Measurements from ENCODE around the gene ATAD3C. TPM values are rescaled to one million over a fixed set of nuclear protein-coding genes. Genes with fewer than 3 reads are reported as not detected.
"Not testable (repeated sequence)": the region's sequence is repeated elsewhere in the genome, so short reads cannot be mapped to it uniquely, and the experiment has no call there.

ATAD3C gene
- polyA plus RNA-seq, 2 donors = 1.8 to 2.1 TPM

- 81 to 87% methylated on average over 15 to 19 of the region's 21 CpGs for WGBS, 2 donors
- H3K4me3 ChIP-seq (ENCODE audit: low read depth in 1 of 2, low read length in 2 of 2); H3K27ac ChIP-seq (ENCODE audit: low read depth in 2 of 2, low read length in 1 of 2); H3K27me3 ChIP-seq (ENCODE audit: control insufficient read depth in 1 of 2, insufficient read depth in 2 of 2, low read length in 2 of 2); H3K9me3 ChIP-seq (ENCODE audit: control insufficient read depth in 2 of 2, insufficient read depth in 1 of 2, low read depth in 1 of 2, low read length in 1 of 2); H3K4me1 ChIP-seq (ENCODE audit: control insufficient read depth in 2 of 2, insufficient read depth in 2 of 2, low read length in 1 of 2); H3K36me3 ChIP-seq (ENCODE audit: control insufficient read depth in 2 of 2, insufficient read depth in 2 of 2, low read length in 1 of 2): not testable (repeated sequence)
Measured at GRCh38 chr1:1509465-1509850, 60.0 kb downstream of the ATAD3C start.

- Histone ChIP-seq H3K27me3 (ENCODE audit: control insufficient read depth in 1 of 2, insufficient read depth in 2 of 2, low read length in 2 of 2) (no peaks in the 10 kb centered on the region), H3K36me3 (ENCODE audit: control insufficient read depth in 2 of 2, insufficient read depth in 2 of 2, low read length in 1 of 2) (no peaks in the 10 kb centered on the region), H3K4me3 (ENCODE audit: low read depth in 1 of 2, low read length in 2 of 2) (peak overlapping the region; percentile 81 to 87), H3K27ac (ENCODE audit: low read depth in 2 of 2, low read length in 1 of 2) (peak overlapping the region; percentile 95 to 99), H3K9me3 (ENCODE audit: control insufficient read depth in 2 of 2, insufficient read depth in 1 of 2, low read depth in 1 of 2, low read length in 1 of 2) (no peaks in the 10 kb centered on the region), H3K4me1 (ENCODE audit: control insufficient read depth in 2 of 2, insufficient read depth in 2 of 2, low read length in 1 of 2) (no peaks in the 10 kb centered on the region)
- 11 to 15% methylated on average over 17 of the region's 17 CpGs for WGBS, 2 donors
Measured at GRCh38 chr1:1510912-1511532, 61.5 kb downstream of the ATAD3C start.

- no peaks in the 10 kb centered on the region for H3K9me3 ChIP-seq (ENCODE audit: control insufficient read depth in 2 of 2, insufficient read depth in 1 of 2, low read depth in 1 of 2, low read length in 1 of 2)
- H3K27ac ChIP-seq (ENCODE audit: low read depth in 2 of 2, low read length in 1 of 2) = peak within 1 kb of the TSS; percentile 95 to 99
- 0 to 1% methylated on average over 93 to 99 of the region's 99 CpGs for WGBS, 2 donors
- H3K27me3 ChIP-seq (ENCODE audit: control insufficient read depth in 1 of 2, insufficient read depth in 2 of 2, low read length in 2 of 2) = no peaks in the 10 kb centered on the region
- H3K36me3 ChIP-seq (ENCODE audit: control insufficient read depth in 2 of 2, insufficient read depth in 2 of 2, low read length in 1 of 2) = no peaks in the 10 kb centered on the region
- H3K4me3 ChIP-seq (ENCODE audit: low read depth in 1 of 2, low read length in 2 of 2) = peak within 1 kb of the TSS; percentile 81 to 87
- H3K4me1 ChIP-seq (ENCODE audit: control insufficient read depth in 2 of 2, insufficient read depth in 2 of 2, low read length in 1 of 2) = no peaks in the 10 kb centered on the region
Measured at GRCh38 chr1:1511533-1512285, 62.2 kb downstream of the ATAD3C start, which contains the start of gene ATAD3A. ATAD3A (plus strand) TSS chr1:1512162; CDS start chr1:1512269, 107 bp downstream.

- H3K4me1 ChIP-seq (ENCODE audit: control insufficient read depth in 2 of 2, insufficient read depth in 2 of 2, low read length in 1 of 2); H3K9me3 ChIP-seq (ENCODE audit: control insufficient read depth in 2 of 2, insufficient read depth in 1 of 2, low read depth in 1 of 2, low read length in 1 of 2); H3K27me3 ChIP-seq (ENCODE audit: control insufficient read depth in 1 of 2, insufficient read depth in 2 of 2, low read length in 2 of 2); H3K36me3 ChIP-seq (ENCODE audit: control insufficient read depth in 2 of 2, insufficient read depth in 2 of 2, low read length in 1 of 2): not testable (repeated sequence)
- Histone ChIP-seq H3K27ac (ENCODE audit: low read depth in 2 of 2, low read length in 1 of 2) (peak overlapping the region in 1 of 2 donors; percentile 78), H3K4me3 (ENCODE audit: low read depth in 1 of 2, low read length in 2 of 2) (peak overlapping the region; percentile 81 to 87)
- 0% methylated on average over 39 to 48 of the region's 52 CpGs for WGBS, 2 donors
Measured at GRCh38 chr1:1512425-1512824, 62.9 kb downstream of the ATAD3C start.

- not testable (repeated sequence) for H3K27me3 ChIP-seq (ENCODE audit: control insufficient read depth in 1 of 2, insufficient read depth in 2 of 2, low read length in 2 of 2); H3K4me3 ChIP-seq (ENCODE audit: low read depth in 1 of 2, low read length in 2 of 2); H3K27ac ChIP-seq (ENCODE audit: low read depth in 2 of 2, low read length in 1 of 2); H3K9me3 ChIP-seq (ENCODE audit: control insufficient read depth in 2 of 2, insufficient read depth in 1 of 2, low read depth in 1 of 2, low read length in 1 of 2); H3K4me1 ChIP-seq (ENCODE audit: control insufficient read depth in 2 of 2, insufficient read depth in 2 of 2, low read length in 1 of 2); H3K36me3 ChIP-seq (ENCODE audit: control insufficient read depth in 2 of 2, insufficient read depth in 2 of 2, low read length in 1 of 2)
- 77 to 78% methylated on average over 14 to 17 of the region's 18 CpGs for WGBS, 2 donors
Measured at GRCh38 chr1:1513675-1514074, 64.2 kb downstream of the ATAD3C start.

GRCh38 chr1:1514376-1514775 is 64.9 kb downstream of the ATAD3C start:
- not testable (repeated sequence) for H3K27ac ChIP-seq (ENCODE audit: low read depth in 2 of 2, low read length in 1 of 2); H3K27me3 ChIP-seq (ENCODE audit: control insufficient read depth in 1 of 2, insufficient read depth in 2 of 2, low read length in 2 of 2); H3K9me3 ChIP-seq (ENCODE audit: control insufficient read depth in 2 of 2, insufficient read depth in 1 of 2, low read depth in 1 of 2, low read length in 1 of 2); H3K4me1 ChIP-seq (ENCODE audit: control insufficient read depth in 2 of 2, insufficient read depth in 2 of 2, low read length in 1 of 2); H3K4me3 ChIP-seq (ENCODE audit: low read depth in 1 of 2, low read length in 2 of 2)
- WGBS, 2 donors = 76 to 77% methylated on average over 11 to 14 of the region's 16 CpGs
- peaks cover 0 to 13% of the 10 kb centered on the region in 2 donors for H3K36me3 ChIP-seq (ENCODE audit: control insufficient read depth in 2 of 2, insufficient read depth in 2 of 2, low read length in 1 of 2)

- WGBS, 2 donors = 88 to 89% methylated on average over 14 of the region's 14 CpGs
- H3K27ac ChIP-seq (ENCODE audit: low read depth in 2 of 2, low read length in 1 of 2) = not testable (repeated sequence)
Measured at GRCh38 chr1:1516923-1517322, 67.4 kb downstream of the ATAD3C start.

GRCh38 chr1:1517973-1518620 is 68.6 kb downstream of the ATAD3C start:
- H3K9me3 ChIP-seq (ENCODE audit: control insufficient read depth in 2 of 2, insufficient read depth in 1 of 2, low read depth in 1 of 2, low read length in 1 of 2) = no peaks in the 10 kb centered on the region
- 93 to 94% methylated on average over 22 to 28 of the region's 28 CpGs for WGBS, 2 donors
- peaks cover 0 to 31% of the 10 kb centered on the region in 2 donors for H3K36me3 ChIP-seq (ENCODE audit: control insufficient read depth in 2 of 2, insufficient read depth in 2 of 2, low read length in 1 of 2)
- H3K27ac ChIP-seq (ENCODE audit: low read depth in 2 of 2, low read length in 1 of 2) = no peak overlapping the region
- no peaks in the 10 kb centered on the region for H3K4me1 ChIP-seq (ENCODE audit: control insufficient read depth in 2 of 2, insufficient read depth in 2 of 2, low read length in 1 of 2)
- H3K27me3 ChIP-seq (ENCODE audit: control insufficient read depth in 1 of 2, insufficient read depth in 2 of 2, low read length in 2 of 2) = no peaks in the 10 kb centered on the region
- no peak overlapping the region for H3K4me3 ChIP-seq (ENCODE audit: low read depth in 1 of 2, low read length in 2 of 2)

More at GRCh38 chr1:1516923-1517322, 67.4 kb downstream of the ATAD3C start:
- not testable (repeated sequence) for H3K9me3 ChIP-seq (ENCODE audit: control insufficient read depth in 2 of 2, insufficient read depth in 1 of 2, low read depth in 1 of 2, low read length in 1 of 2); H3K27me3 ChIP-seq (ENCODE audit: control insufficient read depth in 1 of 2, insufficient read depth in 2 of 2, low read length in 2 of 2); H3K4me3 ChIP-seq (ENCODE audit: low read depth in 1 of 2, low read length in 2 of 2); H3K4me1 ChIP-seq (ENCODE audit: control insufficient read depth in 2 of 2, insufficient read depth in 2 of 2, low read length in 1 of 2)
- H3K36me3 ChIP-seq (ENCODE audit: control insufficient read depth in 2 of 2, insufficient read depth in 2 of 2, low read length in 1 of 2) = peaks cover 0 to 25% of the 10 kb centered on the region in 2 donors

GRCh38 chr1:1518621-1519007 is 69.1 kb downstream of the ATAD3C start:
- peaks cover 0 to 35% of the 10 kb centered on the region in 2 donors for H3K36me3 ChIP-seq (ENCODE audit: control insufficient read depth in 2 of 2, insufficient read depth in 2 of 2, low read length in 1 of 2)
- not testable (repeated sequence) for H3K4me3 ChIP-seq (ENCODE audit: low read depth in 1 of 2, low read length in 2 of 2); H3K9me3 ChIP-seq (ENCODE audit: control insufficient read depth in 2 of 2, insufficient read depth in 1 of 2, low read depth in 1 of 2, low read length in 1 of 2); H3K27me3 ChIP-seq (ENCODE audit: control insufficient read depth in 1 of 2, insufficient read depth in 2 of 2, low read length in 2 of 2); H3K4me1 ChIP-seq (ENCODE audit: control insufficient read depth in 2 of 2, insufficient read depth in 2 of 2, low read length in 1 of 2); H3K27ac ChIP-seq (ENCODE audit: low read depth in 2 of 2, low read length in 1 of 2)
- 89 to 91% methylated on average over 15 to 19 of the region's 19 CpGs for WGBS, 2 donors

Data from esophagus (tissue), 2 donors.